ENCODE measurements around the gene RAB31. TPM values are rescaled to one million over a fixed set of nuclear protein-coding genes. Genes with fewer than 3 reads are reported as not detected.

The RAB31 gene
- polyA plus RNA-seq, 1 of the 3 experiments (the other 2 are of a cell fraction) = 23.0 TPM

GRCh38 chr18:9758624-9759075 is 50.5 kb downstream of the RAB31 start:
- POLR2A ChIA-PET = no interaction called here
- 97% methylated on average over 8 of the region's 8 CpGs for WGBS (ENCODE audit: low lambda C conversion rate)
- H3F3A ChIP-seq (replicated peaks; ENCODE audit: insufficient read depth) = no peaks in the 10 kb centered on the region
- H2AFZ ChIP-seq (ENCODE audit: low read depth) = no peak overlapping the region
- no peak for DNase-seq
- H3K4me1 ChIP-seq (ENCODE audit: control insufficient read depth in 1 of 2, insufficient read depth in 2 of 2, low read depth in 1 of 2, low read length in 1 of 2) = peaks cover 0 to 4% of the 10 kb centered on the region in 2 experiments; a peak in 2 of 4 replicates
- H3K9me3 ChIP-seq = no peaks in the 10 kb centered on the region
- H3K27me3 ChIP-seq (ENCODE audit: insufficient read depth) = no peaks in the 10 kb centered on the region
- no peak overlapping the region for H3K4me3 ChIP-seq (ENCODE audit: low read depth in 2 of 2, low read length in 1 of 2)
- H3K36me3 ChIP-seq (replicated peaks in 1 of 2; ENCODE audit: control insufficient read depth in 1 of 2, insufficient read depth in 2 of 2, low read length in 1 of 2) = no peaks in the 10 kb centered on the region
- no peaks in the 10 kb centered on the region for H4K20me1 ChIP-seq (ENCODE audit: insufficient read depth)
- H3K4me2 ChIP-seq = peak overlapping the region; percentile 37; the same call in 1 of the 2 replicates
- peaks cover 20% of the 10 kb centered on the region; the same call in 1 of the 2 replicates for H3K79me2 ChIP-seq (ENCODE audit: insufficient read depth)
- peak overlapping the region in 1 of 2 experiments; percentile 39; a peak in 1 of 4 replicates for H3K27ac ChIP-seq (ENCODE audit: low read depth in 2 of 2, low read length in 1 of 2)
- CTCF ChIA-PET = no interaction called here
- H3K9ac ChIP-seq = no peak overlapping the region
- TF ChIP-seq CTCF (IDR thresholded peaks at IDR 0.05) = no peak
- no peak for TF ChIP-seq GABPA (IDR thresholded peaks at IDR 0.05; ENCODE audit: low read depth)
- no peak for TF ChIP-seq USF1 (IDR thresholded peaks at IDR 0.05; ENCODE audit: borderline replicate concordance, low read depth)
- TF ChIP-seq GATA2 (CRISPR knock-in tag; IDR thresholded peaks at IDR 0.05) = no peak
- no peak for TF ChIP-seq FOXM1 (IDR thresholded peaks at IDR 0.05; ENCODE audit: low read depth)
- no peak for TF ChIP-seq CHD2 (IDR thresholded peaks at IDR 0.05; ENCODE audit: low read length, partially characterized antibody)
- TF ChIP-seq POLR2AphosphoS5 (IDR thresholded peaks at IDR 0.05; ENCODE audit: low read depth, low read length) = no peak
- TF ChIP-seq RFX5 (IDR thresholded peaks at IDR 0.05; ENCODE audit: low read length) = no peak
- TF ChIP-seq USF2 (IDR thresholded peaks at IDR 0.05; ENCODE audit: borderline replicate concordance, low read depth, low read length) = no peak
- H3K9me2 ChIP-seq = no peaks in the 10 kb centered on the region

- Histone ChIP-seq H3F3A (replicated peaks; ENCODE audit: insufficient read depth) (no peaks in the 10 kb centered on the region), H4K20me1 (ENCODE audit: insufficient read depth) (no peaks in the 10 kb centered on the region), H3K79me2 (ENCODE audit: insufficient read depth) (peaks cover 29% of the 10 kb centered on the region; the same call in 1 of the 2 replicates), H3K27me3 (ENCODE audit: insufficient read depth) (no peaks in the 10 kb centered on the region), H3K9me2 (no peaks in the 10 kb centered on the region), H3K4me1 (ENCODE audit: control insufficient read depth in 1 of 2, insufficient read depth in 2 of 2, low read depth in 1 of 2, low read length in 1 of 2) (peaks cover 0 to 4% of the 10 kb centered on the region in 2 experiments; a peak in 2 of 4 replicates), H2AFZ (ENCODE audit: low read depth) (no peak overlapping the region), H3K9ac (no peak overlapping the region), H3K27ac (ENCODE audit: low read depth in 2 of 2, low read length in 1 of 2) (no peak overlapping the region), H3K9me3 (no peaks in the 10 kb centered on the region), H3K4me2 (no peak overlapping the region), H3K4me3 (ENCODE audit: low read depth in 2 of 2, low read length in 1 of 2) (no peak overlapping the region), H3K36me3 (replicated peaks in 1 of 2; ENCODE audit: control insufficient read depth in 1 of 2, insufficient read depth in 2 of 2, low read length in 1 of 2) (no peaks in the 10 kb centered on the region)
- 71% methylated on average over 6 of the region's 6 CpGs for WGBS (ENCODE audit: low lambda C conversion rate)
- no peak for TF ChIP-seq PBX3 (IDR thresholded peaks at IDR 0.05)
- TF ChIP-seq TCF12 (IDR thresholded peaks at IDR 0.05) = no peak
- no peak for TF ChIP-seq TAF1 (IDR thresholded peaks at IDR 0.05; ENCODE audit: borderline replicate concordance, low read depth, low read length)
- no peak for TF ChIP-seq SIN3A (IDR thresholded peaks at IDR 0.05; ENCODE audit: borderline replicate concordance, low read depth, low read length)
- TF ChIP-seq SMC3 (IDR thresholded peaks at IDR 0.05; ENCODE audit: low read depth, low read length) = no peak
- TF ChIP-seq JUND (IDR thresholded peaks at IDR 0.05) = no peak
- TF ChIP-seq GATA2 (CRISPR knock-in tag; IDR thresholded peaks at IDR 0.05) = no peak
- no peak for TF ChIP-seq CHD2 (IDR thresholded peaks at IDR 0.05; ENCODE audit: low read length, partially characterized antibody)
- no peak for DNase-seq
- POLR2A ChIA-PET = no interaction called here
- CTCF ChIA-PET = interaction anchor here (0.8 to 1.6 kb wide), 3 partner anchors 10 to 148 kb away, joined by 3 to 7 read pairs (median 4); no protein-coding TSS in a partner anchor
These were observed 52.5 kb downstream of the RAB31 start for GRCh38 chr18:9760641-9761040.

All from SK-N-SH (cell line).